NCI-H345 treated with DMSO at 0.1 percent for 48 hours (cell line): Measurements from ENCODE around the gene G6PC3.

Experiments
- DNase-seq: peaks from one replicate; lab custom pipeline; 2025; ENCODE audit not compliant: unreplicated experiment; lab: John Stamatoyannopoulos, UW

Gene G6PC3

GRCh38 chr17:44121997-44122815 is 51.7 kb downstream of the G6PC3 start:
- no peak for DNase-seq

GRCh38 chr17:44122816-44123355 is 52.4 kb downstream of the G6PC3 start:
- DNase-seq = no peak

- peak; percentile 84 for DNase-seq
Observed at GRCh38 chr17:44123356-44124117, 53.0 kb downstream of the G6PC3 start, which contains the start of gene HDAC5. HDAC5 (minus strand) TSS chr17:44123641; CDS start chr17:44117515, 6,126 bp downstream.

- DNase-seq = no peak
Observed at GRCh38 chr17:44124118-44124438, 53.5 kb downstream of the G6PC3 start.
